Muscle layer of duodenum (tissue), 2 donors: ENCODE data around the gene SLC1A2.
A peak's percentile ranks its signal among the peaks of the same experiment; 100 is the strongest.

ENCODE experiments used
- H3K27ac ChIP-seq: one replicate; pipeline ENCODE4 v1.7.0; 2013; ENCODE audit warnings: mild to moderate bottlenecking, low read length
- H3K27me3 ChIP-seq: one replicate; pipeline ENCODE4 v1.7.0; 2013; ENCODE audit warnings: low read depth, mild to moderate bottlenecking, control low read depth, low read length
- H3K36me3 ChIP-seq, 2 donors: one replicate each; pipeline ENCODE4 v1.7.0; 2013; ENCODE audit warnings: low read length in 2 of 2, control low read depth in 1 of 2, mild to moderate bottlenecking in 1 of 2; ENCODE audit not compliant: insufficient read depth in 2 of 2, control insufficient read depth in 1 of 2
- H3K4me1 ChIP-seq, 2 donors: one replicate each; pipeline ENCODE4 v1.7.0; 2013; ENCODE audit warnings: low read length in 2 of 2, mild to moderate bottlenecking in 2 of 2, control low read depth in 1 of 2, moderate library complexity in 1 of 2; ENCODE audit not compliant: insufficient read depth in 2 of 2, control insufficient read depth in 1 of 2
- H3K4me3 ChIP-seq, 2 donors: one replicate each; pipeline ENCODE4 v1.7.0; 2013; ENCODE audit warnings: low read length in 2 of 2, low read depth in 1 of 2, mild to moderate bottlenecking in 1 of 2
- H3K9me3 ChIP-seq, 2 donors: one replicate each; pipeline ENCODE4 v1.7.0; 2013; ENCODE audit warnings: low read length in 2 of 2, control low read depth in 1 of 2, mild to moderate bottlenecking in 1 of 2; ENCODE audit not compliant: control insufficient read depth in 1 of 2
- donor health status: healthy.

SLC1A2 gene

GRCh38 chr11:35305670-35306382 lies 113.5 kb downstream of the SLC1A2 start:
- Histone ChIP-seq H3K4me1 (peaks cover 0 to 3% of the 10 kb centered on the region in 2 donors), H3K4me3 (no peak overlapping the region), H3K27ac (no peak overlapping the region), H3K36me3 (peaks cover 0 to 5% of the 10 kb centered on the region in 2 donors), H3K27me3 (no peaks in the 10 kb centered on the region), H3K9me3 (no peaks in the 10 kb centered on the region)

- Histone ChIP-seq H3K4me3 (no peak overlapping the region), H3K36me3 (peaks cover 0 to 5% of the 10 kb centered on the region in 2 donors), H3K4me1 (peaks cover 0 to 3% of the 10 kb centered on the region in 2 donors), H3K27ac (peak overlapping the region; percentile 45), H3K27me3 (no peaks in the 10 kb centered on the region), H3K9me3 (no peaks in the 10 kb centered on the region)
Measured at GRCh38 chr11:35304900-35305460, 114.4 kb downstream of the SLC1A2 start.

GRCh38 chr11:35304386-35304775 lies 115.0 kb downstream of the SLC1A2 start:
- Histone ChIP-seq H3K4me3 (no peak overlapping the region), H3K27ac (peak overlapping the region; percentile 45), H3K4me1 (peaks cover 0 to 3% of the 10 kb centered on the region in 2 donors), H3K9me3 (no peaks in the 10 kb centered on the region), H3K27me3 (no peaks in the 10 kb centered on the region), H3K36me3 (peaks cover 0 to 5% of the 10 kb centered on the region in 2 donors)

GRCh38 chr11:35303596-35304385 lies 115.6 kb downstream of the SLC1A2 start:
- H3K27ac ChIP-seq = peak overlapping the region; percentile 45
- H3K4me1 ChIP-seq = peaks cover 0 to 3% of the 10 kb centered on the region in 2 donors
- H3K9me3 ChIP-seq = no peaks in the 10 kb centered on the region
- H3K36me3 ChIP-seq = peaks cover 0 to 5% of the 10 kb centered on the region in 2 donors
- no peaks in the 10 kb centered on the region for H3K27me3 ChIP-seq
- no peak overlapping the region for H3K4me3 ChIP-seq

GRCh38 chr11:35302398-35302797 lies 117.0 kb downstream of the SLC1A2 start:
- Histone ChIP-seq H3K4me1 (peaks cover 0 to 3% of the 10 kb centered on the region in 2 donors), H3K27ac (no peak overlapping the region)

GRCh38 chr11:35298369-35298768 lies 121.0 kb downstream of the SLC1A2 start:
- Histone ChIP-seq H3K4me1 (no peaks in the 10 kb centered on the region), H3K4me3 (no peak overlapping the region), H3K27me3 (no peaks in the 10 kb centered on the region), H3K27ac (no peak overlapping the region), H3K9me3 (no peaks in the 10 kb centered on the region), H3K36me3 (no peaks in the 10 kb centered on the region)

More at GRCh38 chr11:35302398-35302797, 117.0 kb downstream of the SLC1A2 start:
- no peak overlapping the region for H3K4me3 ChIP-seq
- peaks cover 0 to 5% of the 10 kb centered on the region in 2 donors for H3K36me3 ChIP-seq
- no peaks in the 10 kb centered on the region for H3K27me3 ChIP-seq
- H3K9me3 ChIP-seq = no peaks in the 10 kb centered on the region

- H3K27me3 ChIP-seq = no peaks in the 10 kb centered on the region
- no peaks in the 10 kb centered on the region for H3K4me1 ChIP-seq
- H3K27ac ChIP-seq = no peak overlapping the region
Measured at GRCh38 chr11:35295751-35296150, 123.6 kb downstream of the SLC1A2 start.

GRCh38 chr11:35293699-35294098 lies 125.7 kb downstream of the SLC1A2 start:
- Histone ChIP-seq H3K27me3 (no peaks in the 10 kb centered on the region), H3K9me3 (no peaks in the 10 kb centered on the region), H3K27ac (no peak overlapping the region), H3K4me3 (no peak overlapping the region), H3K4me1 (no peaks in the 10 kb centered on the region), H3K36me3 (no peaks in the 10 kb centered on the region)

More at GRCh38 chr11:35295751-35296150, 123.6 kb downstream of the SLC1A2 start:
- Histone ChIP-seq H3K36me3 (no peaks in the 10 kb centered on the region), H3K9me3 (no peaks in the 10 kb centered on the region), H3K4me3 (no peak overlapping the region)

- Histone ChIP-seq H3K4me3 (no peak overlapping the region), H3K9me3 (no peaks in the 10 kb centered on the region), H3K4me1 (no peaks in the 10 kb centered on the region), H3K27me3 (no peaks in the 10 kb centered on the region), H3K36me3 (no peaks in the 10 kb centered on the region), H3K27ac (no peak overlapping the region)
Measured at GRCh38 chr11:35293035-35293434, 126.3 kb downstream of the SLC1A2 start.

- Histone ChIP-seq H3K9me3 (no peaks in the 10 kb centered on the region), H3K4me1 (no peaks in the 10 kb centered on the region), H3K36me3 (no peaks in the 10 kb centered on the region), H3K27ac (no peak overlapping the region), H3K27me3 (no peaks in the 10 kb centered on the region), H3K4me3 (no peak overlapping the region)
Measured at GRCh38 chr11:35292279-35292678, 127.1 kb downstream of the SLC1A2 start.

GRCh38 chr11:35290876-35291275 lies 128.5 kb downstream of the SLC1A2 start:
- Histone ChIP-seq H3K27ac (no peak overlapping the region), H3K4me1 (no peaks in the 10 kb centered on the region), H3K36me3 (no peaks in the 10 kb centered on the region), H3K4me3 (no peak overlapping the region), H3K9me3 (no peaks in the 10 kb centered on the region), H3K27me3 (no peaks in the 10 kb centered on the region)
